Skeletal muscle satellite cell (primary cell): ENCODE data around the gene ESR1. TPM values are rescaled to one million over a fixed set of nuclear protein-coding genes. Genes with fewer than 3 reads are reported as not detected.

Source experiments
- H3K27me3 ChIP-seq: 2 replicates; pipeline ENCODE4 v1.7.0; 2013; ENCODE audit warnings: low read length; ENCODE audit not compliant: control insufficient read depth, insufficient read depth
- H3K36me3 ChIP-seq: 2 replicates; pipeline ENCODE4 v1.7.0; 2013; ENCODE audit warnings: mild to moderate bottlenecking, control low read depth, low read length; ENCODE audit not compliant: insufficient read depth
- H3K4me1 ChIP-seq: 2 replicates; pipeline ENCODE4 v1.7.0; 2013; ENCODE audit warnings: low read length; ENCODE audit not compliant: control insufficient read depth, insufficient read depth
- H3K4me2 ChIP-seq: 2 replicates; pipeline ENCODE4 v1.7.0; 2013; ENCODE audit warnings: mild to moderate bottlenecking, low read length
- H3K4me3 ChIP-seq: 2 replicates; pipeline ENCODE4 v1.7.0; 2013; ENCODE audit warnings: low read length
- H3K9ac ChIP-seq: 2 replicates; pipeline ENCODE4 v1.7.0; 2013; ENCODE audit warnings: mild to moderate bottlenecking, low read depth, low read length, moderate library complexity
- H3K9me3 ChIP-seq: replicated peaks from 2 replicates; pipeline ENCODE4 v1.7.0; 2013; ENCODE audit warnings: mild to moderate bottlenecking, control low read depth, low read length
- total RNA-seq: library from RNA; depleted of rRNA; stranded (reverse); fragments of >200 nt; gene quantifications from 2 replicates; pipeline ENCODE4 v1.2.3, GENCODE V29; 2012; rRNA removed

The ESR1 gene
- total RNA-seq, result 0.51 and 0.66 TPM in 2 replicates

DNA sequence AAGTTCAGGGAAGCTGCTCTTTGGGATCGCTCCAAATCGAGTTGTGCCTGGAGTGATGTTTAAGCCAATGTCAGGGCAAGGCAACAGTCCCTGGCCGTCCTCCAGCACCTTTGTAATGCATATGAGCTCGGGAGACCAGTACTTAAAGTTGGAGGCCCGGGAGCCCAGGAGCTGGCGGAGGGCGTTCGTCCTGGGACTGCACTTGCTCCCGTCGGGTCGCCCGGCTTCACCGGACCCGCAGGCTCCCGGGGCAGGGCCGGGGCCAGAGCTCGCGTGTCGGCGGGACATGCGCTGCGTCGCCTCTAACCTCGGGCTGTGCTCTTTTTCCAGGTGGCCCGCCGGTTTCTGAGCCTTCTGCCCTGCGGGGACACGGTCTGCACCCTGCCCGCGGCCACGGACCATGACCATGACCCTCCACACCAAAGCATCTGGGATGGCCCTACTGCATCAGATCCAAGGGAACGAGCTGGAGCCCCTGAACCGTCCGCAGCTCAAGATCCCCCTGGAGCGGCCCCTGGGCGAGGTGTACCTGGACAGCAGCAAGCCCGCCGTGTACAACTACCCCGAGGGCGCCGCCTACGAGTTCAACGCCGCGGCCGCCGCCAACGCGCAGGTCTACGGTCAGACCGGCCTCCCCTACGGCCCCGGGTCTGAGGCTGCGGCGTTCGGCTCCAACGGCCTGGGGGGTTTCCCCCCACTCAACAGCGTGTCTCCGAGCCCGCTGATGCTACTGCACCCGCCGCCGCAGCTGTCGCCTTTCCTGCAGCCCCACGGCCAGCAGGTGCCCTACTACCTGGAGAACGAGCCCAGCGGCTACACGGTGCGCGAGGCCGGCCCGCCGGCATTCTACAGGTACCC, at the start of gene ESR1:
TSS of gene ESR1 (plus strand) at position 170 of the 858 bp plus-strand sequence. CDS start at position 401, 231 bp downstream.
- Histone ChIP-seq H3K4me2 (peak within 1 kb of the TSS; percentile 81), H3K9ac (no peak within 1 kb of the TSS), H3K4me3 (peak within 1 kb of the TSS; percentile 58), H3K36me3 (no peaks in the 10 kb centered on the region), H3K4me1 (peaks cover 34% of the 10 kb centered on the region), H3K27me3 (peaks cover 81% of the 10 kb centered on the region), H3K9me3 (no peaks in the 10 kb centered on the region)

DNA sequence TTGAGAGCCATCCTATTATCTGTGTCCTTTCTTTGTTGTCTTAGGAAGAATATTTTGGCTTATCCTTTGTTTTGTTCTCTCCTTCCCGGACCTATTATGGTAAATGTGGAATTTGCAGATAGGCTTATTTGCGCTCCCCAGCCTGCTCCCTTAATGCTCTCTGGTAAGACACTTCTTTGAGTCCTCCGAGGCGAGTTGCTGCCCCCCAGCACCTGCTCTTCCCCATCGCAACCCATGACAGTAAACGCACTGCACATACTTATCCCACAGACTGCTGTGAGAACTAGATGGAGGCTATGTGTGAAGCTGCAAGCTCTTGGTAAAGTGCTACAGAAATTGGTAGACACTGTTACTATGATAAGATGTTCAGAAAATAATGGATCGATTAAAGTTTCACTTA, 47.0 kb upstream of the ESR1 start:
- H3K36me3 ChIP-seq, result no peaks in the 10 kb centered on the region
- H3K27me3 ChIP-seq, result no peaks in the 10 kb centered on the region
- no peak overlapping the region for H3K4me2 ChIP-seq
- H3K9me3 ChIP-seq, result no peaks in the 10 kb centered on the region
- no peak overlapping the region for H3K9ac ChIP-seq
- H3K4me1 ChIP-seq, result peaks cover 18% of the 10 kb centered on the region
- H3K4me3 ChIP-seq, result no peak overlapping the region

DNA sequence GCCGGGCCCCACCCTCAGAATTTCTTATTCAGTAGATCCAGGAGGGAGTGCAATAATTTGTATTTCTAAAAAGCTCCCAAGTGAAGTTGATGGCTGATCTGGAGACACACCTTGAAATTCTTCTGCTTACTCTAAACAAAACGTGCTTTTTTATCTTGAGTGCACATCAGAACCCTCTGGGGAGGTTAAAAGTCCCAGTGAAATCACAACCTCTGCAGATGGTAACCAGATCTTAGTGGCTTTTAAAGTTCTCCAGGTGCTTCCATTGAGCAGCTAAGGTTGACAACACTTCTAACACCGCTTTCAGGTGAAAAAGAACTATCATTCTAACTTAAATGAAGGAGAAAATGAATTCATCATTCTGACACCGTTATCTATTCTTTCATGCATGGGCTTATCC, 45.6 kb upstream of the ESR1 start:
- Histone ChIP-seq H3K4me2 (no peak overlapping the region), H3K36me3 (no peaks in the 10 kb centered on the region), H3K9ac (no peak overlapping the region), H3K4me1 (peaks cover 24% of the 10 kb centered on the region), H3K9me3 (no peaks in the 10 kb centered on the region), H3K4me3 (no peak overlapping the region), H3K27me3 (no peaks in the 10 kb centered on the region)

- Histone ChIP-seq H3K27me3 (no peaks in the 10 kb centered on the region), H3K9ac (no peak overlapping the region), H3K9me3 (no peaks in the 10 kb centered on the region), H3K4me1 (peaks cover 24% of the 10 kb centered on the region), H3K4me2 (no peak overlapping the region), H3K4me3 (no peak overlapping the region), H3K36me3 (no peaks in the 10 kb centered on the region)
Observed at GRCh38 chr6:151762817-151763216, 44.7 kb upstream of the ESR1 start.

DNA sequence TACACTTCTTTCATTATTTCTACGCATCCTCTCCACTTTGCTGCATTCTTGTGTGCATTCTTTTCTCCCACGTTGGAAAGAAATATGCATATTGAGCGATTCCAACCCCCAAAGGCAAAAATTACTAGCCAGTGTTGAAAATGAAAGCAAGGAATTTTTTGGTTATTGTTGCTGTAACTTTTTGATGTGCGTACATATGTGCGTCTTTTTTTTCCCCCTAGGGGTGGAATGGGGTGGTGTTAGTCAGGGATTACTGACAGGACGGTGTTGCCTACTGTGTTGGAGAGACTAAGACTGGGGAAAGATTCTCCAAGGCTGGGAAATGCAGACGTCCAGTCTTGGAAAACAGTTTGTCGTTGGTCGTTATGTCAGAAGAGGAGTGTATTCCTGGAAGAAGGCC, 44.2 kb upstream of the ESR1 start:
- Histone ChIP-seq H3K4me1 (peaks cover 24% of the 10 kb centered on the region), H3K27me3 (no peaks in the 10 kb centered on the region), H3K4me2 (peak overlapping the region; percentile 13), H3K9ac (no peak overlapping the region), H3K36me3 (no peaks in the 10 kb centered on the region), H3K4me3 (no peak overlapping the region), H3K9me3 (no peaks in the 10 kb centered on the region)

GRCh38 chr6:151763938-151764680, 43.4 kb upstream of the ESR1 start:
- Histone ChIP-seq H3K4me3 (no peak overlapping the region), H3K4me2 (peak overlapping the region; percentile 45), H3K9me3 (no peaks in the 10 kb centered on the region), H3K9ac (no peak overlapping the region), H3K4me1 (peaks cover 24% of the 10 kb centered on the region), H3K36me3 (no peaks in the 10 kb centered on the region), H3K27me3 (no peaks in the 10 kb centered on the region)

DNA sequence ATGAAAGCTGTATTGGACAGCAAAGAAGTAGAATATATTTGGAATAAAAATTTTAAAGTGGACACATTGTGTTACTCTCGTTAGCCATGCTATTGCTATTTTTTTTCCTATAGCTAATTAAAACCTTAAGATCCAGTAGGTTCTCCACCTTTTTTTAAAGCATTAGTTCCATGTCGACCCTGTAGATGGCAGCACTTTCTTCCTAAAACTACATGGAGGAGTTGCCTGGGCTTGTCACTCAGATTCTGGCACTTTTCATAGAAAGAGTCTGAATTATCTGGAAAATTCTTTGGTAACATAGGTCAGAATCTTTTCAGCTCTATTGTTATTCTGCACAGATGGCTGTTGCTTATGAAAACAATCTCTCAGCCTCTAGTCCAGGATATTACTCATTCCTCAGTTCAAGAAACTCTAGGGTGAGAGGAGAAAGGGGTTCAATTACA, 42.0 kb upstream of the ESR1 start:
- Histone ChIP-seq H3K4me2 (peak overlapping the region; percentile 23), H3K27me3 (no peaks in the 10 kb centered on the region), H3K9me3 (no peaks in the 10 kb centered on the region), H3K4me1 (peaks cover 24% of the 10 kb centered on the region), H3K36me3 (no peaks in the 10 kb centered on the region), H3K4me3 (no peak overlapping the region), H3K9ac (no peak overlapping the region)

GRCh38 chr6:151772446-151772845, 35.0 kb upstream of the ESR1 start:
- no peak overlapping the region for H3K9ac ChIP-seq
- H3K4me3 ChIP-seq, result no peak overlapping the region
- no peaks in the 10 kb centered on the region for H3K36me3 ChIP-seq
- H3K4me1 ChIP-seq, result no peaks in the 10 kb centered on the region
- no peak overlapping the region for H3K4me2 ChIP-seq
- H3K9me3 ChIP-seq, result no peaks in the 10 kb centered on the region
- H3K27me3 ChIP-seq, result no peaks in the 10 kb centered on the region

DNA sequence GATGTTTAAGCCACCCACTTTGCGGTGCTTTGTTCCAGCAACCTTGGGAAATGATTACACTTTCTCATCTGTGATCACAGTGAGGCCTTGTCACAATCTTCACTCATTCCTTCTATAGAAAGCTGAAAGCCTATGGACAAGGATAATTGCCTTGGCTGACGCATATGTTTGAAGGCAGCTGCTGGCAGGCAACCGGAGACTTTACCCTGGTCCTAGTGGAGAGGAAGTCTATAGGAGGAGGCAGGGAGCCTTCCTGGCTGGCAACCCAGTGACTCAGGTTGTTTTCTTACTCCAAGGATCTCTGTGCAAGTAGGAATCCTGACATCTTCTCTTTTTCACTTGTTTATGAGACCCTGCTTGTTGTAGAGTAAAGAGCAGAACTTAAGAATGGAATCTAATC, 34.1 kb upstream of the ESR1 start:
- Histone ChIP-seq H3K4me1 (no peaks in the 10 kb centered on the region), H3K9ac (no peak overlapping the region), H3K9me3 (no peaks in the 10 kb centered on the region), H3K4me2 (no peak overlapping the region), H3K36me3 (no peaks in the 10 kb centered on the region), H3K4me3 (no peak overlapping the region), H3K27me3 (no peaks in the 10 kb centered on the region)

GRCh38 chr6:151782560-151782959, 24.9 kb upstream of the ESR1 start:
- Histone ChIP-seq H3K4me2 (no peak overlapping the region), H3K4me1 (no peaks in the 10 kb centered on the region), H3K4me3 (no peak overlapping the region), H3K9ac (no peak overlapping the region), H3K36me3 (no peaks in the 10 kb centered on the region), H3K9me3 (no peaks in the 10 kb centered on the region), H3K27me3 (no peaks in the 10 kb centered on the region)

GRCh38 chr6:151783692-151784091, 23.8 kb upstream of the ESR1 start:
- Histone ChIP-seq H3K9me3 (no peaks in the 10 kb centered on the region), H3K36me3 (no peaks in the 10 kb centered on the region), H3K9ac (no peak overlapping the region), H3K4me1 (no peaks in the 10 kb centered on the region), H3K27me3 (no peaks in the 10 kb centered on the region), H3K4me3 (no peak overlapping the region), H3K4me2 (no peak overlapping the region)
